K562 (cell line): Measurements from ENCODE around the gene TFF3. TPM values are rescaled to one million over a fixed set of nuclear protein-coding genes. Genes with fewer than 3 reads are reported as not detected.

Experiments used
- ATAC-seq: fragments of 200-7000 bp; cut with Tn5 transposase; 3 replicates; pipeline ENCODE4 v1.9.1; 2020; ENCODE audit warnings: moderate library complexity
- BruUV-seq: library from RNA; stranded (reverse); fragments of 400-500 nt; replicated peaks from 2 replicates; lab custom pipeline; 2021; lab: Mats Ljungman, UMichigan
- CTCF ChIA-PET: fragments of 300-600 bp; formaldehyde crosslinking; extraction: SDS; loops from one replicate; lab custom pipeline; 2021; ENCODE audit warnings: low intra/inter-chr PET ratio; lab: Yijun Ruan, JAX
- POLR2A ChIA-PET: fragments of 300-600, 350-650 bp; sonication (Branson Sonifier 250); formaldehyde crosslinking; extraction: SDS; loops from one replicate; lab custom pipeline; 2021; ENCODE audit warnings: antibody characterized with exemption, inconsistent platforms; lab: Yijun Ruan, JAX
- DNase-seq, 4 experiments: peaks; one replicate each; pipeline versions ENCODE4 v3.0.0 to v3.0.0-alpha.2; 2011 to 2018; ENCODE audit warnings: low spot score in 3 of 4, mixed read lengths in 3 of 4; ENCODE audit errors: extremely low read depth in 1 of 4
- FAIRE-seq: peaks from 2 replicates; lab custom pipeline; 2011; peaks lifted over from hg19 to GRCh38; lab: Jason Lieb, UNC
- H2AFZ ChIP-seq: 2 replicates; pipeline ENCODE4 v1.6.0; 2011; ENCODE audit warnings: low read depth, low read length, control low read depth, inconsistent platforms
- H3K27ac ChIP-seq: fragments of 200-600 bp; 3 replicates; pipeline ENCODE4 v1.8.0; 2011; ENCODE audit warnings: low read depth, mild to moderate bottlenecking, control low read depth, inconsistent platforms, low read length, moderate library complexity, mixed read lengths; ENCODE audit errors: extremely low read depth
- H3K27me3 ChIP-seq, 2 experiments: fragments of 300-600 bp in 1 of 2; 2 replicates in 1 of 2; 3 replicates in 1 of 2; pipeline versions ENCODE4 v1.6.0 to v1.8.0; 2011; ENCODE audit warnings: inconsistent platforms in 2 of 2, low read length in 2 of 2, mild to moderate bottlenecking in 1 of 2, mixed read lengths in 1 of 2, moderate library complexity in 1 of 2; ENCODE audit not compliant: control insufficient read depth in 2 of 2, insufficient read depth in 2 of 2
- H3K36me3 ChIP-seq: fragments of 300-600 bp; 3 replicates; pipeline ENCODE4 v1.8.0; 2011; ENCODE audit warnings: mild to moderate bottlenecking, low read length, inconsistent platforms; ENCODE audit not compliant: control insufficient read depth, insufficient read depth
- H3K4me1 ChIP-seq, 2 experiments: fragments of 200-600 bp in 1 of 2; replicated peaks in 1 of 2; 2 replicates in 1 of 2; 3 replicates in 1 of 2; pipeline versions ENCODE4 v1.5.1 to v1.8.0; 2011; ENCODE audit warnings: inconsistent platforms in 2 of 2, low read length in 2 of 2, mild to moderate bottlenecking in 1 of 2, mixed read lengths in 1 of 2, moderate library complexity in 1 of 2; ENCODE audit not compliant: control insufficient read depth in 2 of 2, insufficient read depth in 2 of 2
- H3K4me2 ChIP-seq: 2 replicates; pipeline ENCODE4 v1.6.1; 2011; ENCODE audit warnings: low read length, control low read depth, inconsistent platforms, mixed read lengths; ENCODE audit not compliant: insufficient read depth
- H3K4me3 ChIP-seq: fragments of 200-600 bp; sonication (generic), shearing (Covaris generic); 2 replicates; pipeline ENCODE4 v1.5.1; 2016; ENCODE audit warnings: control low read depth, inconsistent platforms
- H3K79me2 ChIP-seq: fragments of 200-600 bp; 3 replicates; pipeline ENCODE4 v1.8.0; 2011; ENCODE audit warnings: low read length, inconsistent platforms; ENCODE audit not compliant: control insufficient read depth, insufficient read depth
- H3K9ac ChIP-seq, 2 experiments: 2 replicates each; pipeline versions ENCODE4 v1.6.0 to v1.6.1; 2011; ENCODE audit warnings: low read depth in 2 of 2, low read length in 2 of 2, control low read depth in 1 of 2, inconsistent platforms in 1 of 2, mild to moderate bottlenecking in 1 of 2, mixed read lengths in 1 of 2; ENCODE audit not compliant: insufficient read depth in 1 of 2
- H3K9me1 ChIP-seq: one replicate; pipeline ENCODE4 v1.6.0; 2011; ENCODE audit warnings: inconsistent platforms, mild to moderate bottlenecking, low read length, moderate library complexity; ENCODE audit not compliant: control insufficient read depth, insufficient read depth
- H3K9me3 ChIP-seq: replicated peaks from 2 replicates; pipeline ENCODE4 v1.5.1; 2011; ENCODE audit warnings: low read depth, low read length, inconsistent platforms; ENCODE audit not compliant: control insufficient read depth, insufficient read depth
- H4K20me1 ChIP-seq: replicated peaks from 2 replicates; pipeline ENCODE4 v1.6.1; 2011; ENCODE audit warnings: low read length, inconsistent platforms, mixed read lengths; ENCODE audit not compliant: control insufficient read depth, insufficient read depth
- ELF2 ChIP-seq: fragments of 250-450 bp; sonication (Bioruptor Pico); IDR thresholded peaks from 2 replicates; pipeline ENCODE4 v1.5.0; 2021; ENCODE audit warnings: mild to moderate bottlenecking
- HBP1 ChIP-seq: fragments of 450-650 bp; formaldehyde crosslinking; IDR thresholded peaks from 2 replicates; pipeline ENCODE4 v1.4.0; 2022; ENCODE audit warnings: missing genetic modification characterization
- MAFF ChIP-seq: IDR thresholded peaks from 2 replicates; pipeline ENCODE4 v1.6.1; 2012; ENCODE audit warnings: low read length, improper control_type of control experiment
- POLR2AphosphoS5 ChIP-seq: IDR thresholded peaks from 2 replicates; pipeline ENCODE4 v1.6.1; 2011; ENCODE audit warnings: mild to moderate bottlenecking, low read depth, low read length, moderate library complexity; ENCODE audit not compliant: control insufficient read depth, insufficient read depth
- RBM14 ChIP-seq: fragments of 200-400 bp; formaldehyde crosslinking; IDR thresholded peaks from 2 replicates; pipeline ENCODE4 v1.6.1; 2018; ENCODE audit warnings: low read depth, mild to moderate bottlenecking, low read length, moderate library complexity, borderline replicate concordance; ENCODE audit not compliant: insufficient read depth
- ZBTB1 ChIP-seq: sonication (generic); formaldehyde crosslinking; IDR thresholded peaks from 2 replicates; pipeline ENCODE4 v1.8.1; 2023; ENCODE audit warnings: missing genetic modification reagents, low read depth, mild to moderate bottlenecking, borderline replicate concordance
- ZNF232 ChIP-seq: sonication (generic); formaldehyde crosslinking; IDR thresholded peaks from 2 replicates; pipeline ENCODE4 v1.8.0; 2022; ENCODE audit warnings: mild to moderate bottlenecking, missing genetic modification reagents
- ZNF444 ChIP-seq: fragments of 250-450 bp; sonication (Bioruptor Pico); IDR thresholded peaks from 2 replicates; pipeline ENCODE4 v1.4.0; 2020; ENCODE audit warnings: mild to moderate bottlenecking, moderate library complexity
- ZNF778 ChIP-seq: fragments of 450-650 bp; formaldehyde crosslinking; IDR thresholded peaks from 2 replicates; pipeline ENCODE4 v1.4.0; 2020; ENCODE audit warnings: mild to moderate bottlenecking, moderate library complexity
- WGBS: fragments of 100-300 bp; shearing (Covaris generic); methylation state at CpG from one replicate; pipeline ENCODE4 v1.1.6; 2016; ENCODE audit warnings: low coverage, mixed read lengths; ENCODE audit not compliant: insufficient coverage; ENCODE audit errors: missing lambda C conversion rate; 5-methylcytosine and 5-hydroxymethylcytosine counted together
- in situ Hi-C: fragments of 300-500 bp; cut with MboI; formaldehyde crosslinking; loops from 4 replicates; pipeline ENCODE4 v1.15.0; 2018; ENCODE audit warnings: inconsistent platforms, mixed read lengths
- intact Hi-C: fragments of 100-400 bp; cut with micrococcal nuclease; formaldehyde crosslinking; loops from 2 replicates; pipeline ENCODE4 v1.14.2; 2022
- polyA plus RNA-seq, 8 experiments: library from polyadenylated mRNA; depleted of rRNA in 4 of 8; stranded (reverse) in 5 of 8; unstranded in 3 of 8; fragments of >200 nt; fragmentation: Nextera tagmentation in 2 of 8; fragmentation: Illumina TruSeq in 1 of 8; extraction: Ambion mirVana in 2 of 8; extraction: Trizol in 1 of 8; gene quantifications; 2 replicates each; pipeline versions ENCODE4 v1.2.1 to v1.2.3, GENCODE V29; 2011 to 2014; ENCODE audit warnings: inconsistent platforms in 1 of 8, missing spikeins in 1 of 8
- total RNA-seq, 7 experiments: library from RNA; depleted of rRNA in 6 of 7; stranded (reverse); fragments of >200 nt in 6 of 7; fragmentation: Illumina TruSeq in 2 of 7; extraction: Trizol in 2 of 7; gene quantifications; 2 replicates each; pipeline versions ENCODE4 v1.2.1 to v1.2.3, GENCODE V29; 2011 to 2021; ENCODE audit warnings: low replicate concordance in 1 of 7
- TF ChIP-seq, protein P1 (sequence below): fragments of 450-650 bp; IDR thresholded peaks from 2 replicates; pipeline ENCODE4 v1.6.1; 2016
- TF ChIP-seq, protein P2 (sequence below), 2 experiments: fragments of 250-450 bp in 1 of 2; fragments of 450-650 bp in 1 of 2; sonication (Bioruptor Pico) in 1 of 2; IDR thresholded peaks; 2 replicates each; pipeline versions ENCODE4 v1.6.1 to v1.8.0; 2016 to 2021; ENCODE audit warnings: mild to moderate bottlenecking in 2 of 2, moderate library complexity in 2 of 2, missing compliant biosample characterization in 1 of 2, missing genetic modification characterization in 1 of 2

TFF3 gene
- total and polyA plus RNA-seq, 9 of the 15 experiments (the other 6 are each of a cell fraction or from before 2014, with no cell fraction given), result 0.78 TPM; not detected in 8

- H3K4me2 ChIP-seq, result no peak overlapping the region
- H3K9me1 ChIP-seq, result peaks cover 3% of the 10 kb centered on the region
- H3K9me3 ChIP-seq, result no peaks in the 10 kb centered on the region
- DNase-seq (no peak), ATAC-seq (no peak), FAIRE-seq (no peak)
- no peak overlapping the region for H2AFZ ChIP-seq
- ChIA-PET POLR2A (no interaction called here), CTCF (interaction anchor here (0.9 kb wide), 1 partner anchor 144 kb away, joined by 5 read pairs; no protein-coding TSS in a partner anchor)
- no TSS peak for BruUV-seq
- no peak overlapping the region for H3K9ac ChIP-seq
- H3K27me3 ChIP-seq, result peaks cover 34 to 85% of the 10 kb centered on the region in 2 experiments; a peak in 4 of 5 replicates
- no peaks in the 10 kb centered on the region for H3K79me2 ChIP-seq
- in situ Hi-C loops, result no loop called here
- intact Hi-C loops, result no loop called here
- no peaks in the 10 kb centered on the region for H3K36me3 ChIP-seq
- H4K20me1 ChIP-seq, result peaks cover 30% of the 10 kb centered on the region
- no peak for TF ChIP-seq ZNF444 (CRISPR knock-in tag)
- TF ChIP-seq, protein P1, sequence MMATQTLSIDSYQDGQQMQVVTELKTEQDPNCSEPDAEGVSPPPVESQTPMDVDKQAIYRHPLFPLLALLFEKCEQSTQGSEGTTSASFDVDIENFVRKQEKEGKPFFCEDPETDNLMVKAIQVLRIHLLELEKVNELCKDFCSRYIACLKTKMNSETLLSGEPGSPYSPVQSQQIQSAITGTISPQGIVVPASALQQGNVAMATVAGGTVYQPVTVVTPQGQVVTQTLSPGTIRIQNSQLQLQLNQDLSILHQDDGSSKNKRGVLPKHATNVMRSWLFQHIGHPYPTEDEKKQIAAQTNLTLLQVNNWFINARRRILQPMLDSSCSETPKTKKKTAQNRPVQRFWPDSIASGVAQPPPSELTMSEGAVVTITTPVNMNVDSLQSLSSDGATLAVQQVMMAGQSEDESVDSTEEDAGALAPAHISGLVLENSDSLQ, result no peak
- no peak for TF ChIP-seq RBM14
- no peak for TF ChIP-seq ZNF778
- TF ChIP-seq ZBTB1 (CRISPR knock-in tag), result no peak
- no peak for TF ChIP-seq HBP1 (CRISPR knock-in tag)
- TF ChIP-seq, protein P2, sequence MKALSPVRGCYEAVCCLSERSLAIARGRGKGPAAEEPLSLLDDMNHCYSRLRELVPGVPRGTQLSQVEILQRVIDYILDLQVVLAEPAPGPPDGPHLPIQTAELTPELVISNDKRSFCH (CRISPR knock-in tag; IDR thresholded peaks at IDR 0.05), result no peak
- TF ChIP-seq, protein P2 (tag; IDR thresholded peaks at IDR 0.05), result no peak
- no peak for TF ChIP-seq ZNF232
- no peak for TF ChIP-seq ELF2 (CRISPR knock-in tag)
- TF ChIP-seq POLR2AphosphoS5, result no peak
- TF ChIP-seq MAFF, result no peak
- H3K27ac ChIP-seq, result no peak overlapping the region
- H3K4me1 ChIP-seq, result peaks cover 0 to 13% of the 10 kb centered on the region in 2 experiments; a peak in 2 of 5 replicates
- 19% methylated on average over 30 of the region's 33 CpGs for WGBS
- no peak overlapping the region for H3K4me3 ChIP-seq
These were observed 9.5 kb downstream of the TFF3 start for GRCh38 chr21:42305707-42306147.
